ENCODE measurements around the gene RPA4. TPM values are rescaled to one million over a fixed set of nuclear protein-coding genes. Genes with fewer than 3 reads are reported as not detected.

Gene RPA4
- polyA plus RNA-seq (0.06 to 0.30 TPM (median 0.11 TPM) in 3 replicates), polyA minus RNA-seq (1.8 to 3.5 TPM in 2 of 3 replicates, not detected in the other)
- polyA plus RNA-seq (2011; ENCODE audit: low read depth) = 0.45 TPM
- polyA plus RNA-seq (2011; cell fraction: cytosol; rRNA removed) = 0.15 TPM in 1 of 2 replicates, not detected in the other
- polyA plus RNA-seq (2011; cell fraction: nucleus; rRNA removed) = 0.85 and 1.2 TPM in 2 replicates
- polyA plus RNA-seq (2012; ENCODE audit: low replicate concordance) = 0.30 TPM in 1 of 2 replicates, not detected in the other
- polyA minus RNA-seq (2011; cell fraction: cytosol; rRNA and poly(A)+ RNA removed) = not detected
- polyA minus RNA-seq (2011; cell fraction: nucleus; rRNA and poly(A)+ RNA removed) = 3.3 and 4.5 TPM in 2 replicates

DNA sequence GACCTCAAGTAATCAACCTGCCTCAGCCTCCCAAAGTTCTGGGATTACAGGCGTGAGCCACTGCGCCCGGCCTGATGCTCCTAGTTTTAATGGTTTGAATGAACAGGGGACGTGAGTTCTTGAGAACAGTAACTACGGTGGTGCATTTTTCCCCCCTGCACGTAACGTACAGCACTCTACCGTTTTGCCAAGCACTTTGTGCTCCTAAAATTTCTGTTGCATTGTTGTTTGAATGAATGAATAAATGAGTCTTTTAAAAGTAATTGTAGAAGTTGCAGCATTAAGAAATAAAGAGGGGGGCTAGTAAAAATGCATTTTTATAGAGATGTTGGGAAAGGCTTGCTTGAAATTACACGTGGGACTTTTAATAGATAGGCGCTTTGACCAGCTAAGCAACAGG lies at the start of gene RPA4:
RPA4 (plus strand) TSS at position 301 of the 400 bp plus-strand sequence. CDS start 403 bp downstream, outside the sequence.
- no peak within 1 kb of the TSS for H3K4me2 ChIP-seq (ENCODE audit: control insufficient read depth, extremely low read depth, insufficient read depth, low read depth, low read length)
- H4K20me1 ChIP-seq (ENCODE audit: control insufficient read depth, extremely low read depth, insufficient read depth, low read length) = no peaks in the 10 kb centered on the region
- H3K9me1 ChIP-seq (ENCODE audit: control insufficient read depth, extremely low read depth, insufficient read depth, low read length) = no peaks in the 10 kb centered on the region
- TF ChIP-seq CTCF (optimal IDR thresholded peaks at IDR 0.05 in 1 of 3, IDR thresholded peaks at IDR 0.05 in 1 of 3, conservative IDR thresholded peaks at IDR 0.05 in 1 of 3; ENCODE audit: extremely low read depth in 1 of 3, insufficient read depth in 2 of 3, low read length in 3 of 3) (no peak), EZH2 (IDR thresholded peaks at IDR 0.05; ENCODE audit: low read length) (no peak)
- dilution Hi-C loops (cut with MboI; ENCODE audit: extremely low pct_ligation_motif_present, low sequenced_read_pairs) = no loop called here
- H3K9me3 ChIP-seq (ENCODE audit: control insufficient read depth, low read depth, low read length) = no peaks in the 10 kb centered on the region
- no peak within 1 kb of the TSS for H3K4me3 ChIP-seq (ENCODE audit: control insufficient read depth in 2 of 3, extremely low read depth in 1 of 3, insufficient read depth in 2 of 3, low read depth in 1 of 3, low read length in 3 of 3)
- peaks cover 0 to 2% of the 10 kb centered on the region in 2 experiments for H3K36me3 ChIP-seq (ENCODE audit: control insufficient read depth in 2 of 2, extremely low read depth in 1 of 2, insufficient read depth in 2 of 2, low read length in 2 of 2)
- DNase-seq (ENCODE audit: low read depth, low spot score) = no peak
- H3K27me3 ChIP-seq (ENCODE audit: control insufficient read depth, extremely low read depth, insufficient read depth, low read length) = no peaks in the 10 kb centered on the region
- no peak within 1 kb of the TSS for H3K9ac ChIP-seq (ENCODE audit: control insufficient read depth, extremely low read depth, insufficient read depth, low read length)
- H2AFZ ChIP-seq (ENCODE audit: control insufficient read depth, low read length) = no peak within 1 kb of the TSS
- no peaks in the 10 kb centered on the region for H3K79me2 ChIP-seq (ENCODE audit: control insufficient read depth, insufficient read depth, low read length)
- H3K4me1 ChIP-seq (ENCODE audit: control insufficient read depth, extremely low read depth, insufficient read depth, low read length) = no peaks in the 10 kb centered on the region
- FAIRE-seq = no peak
- no peak within 1 kb of the TSS for H3K27ac ChIP-seq (ENCODE audit: control insufficient read depth, insufficient read depth, low read length)

GRCh38 chrX:96834137-96834536 lies 49.6 kb upstream of the RPA4 start:
- FAIRE-seq (no peak), DNase-seq (ENCODE audit: low read depth, low spot score) (no peak)
- no peaks in the 10 kb centered on the region for H3K27me3 ChIP-seq (ENCODE audit: control insufficient read depth, extremely low read depth, insufficient read depth, low read length)
- no peaks in the 10 kb centered on the region for H4K20me1 ChIP-seq (ENCODE audit: control insufficient read depth, extremely low read depth, insufficient read depth, low read length)
- H3K36me3 ChIP-seq (ENCODE audit: control insufficient read depth in 2 of 2, extremely low read depth in 1 of 2, insufficient read depth in 2 of 2, low read length in 2 of 2) = no peaks in the 10 kb centered on the region
- no peak overlapping the region for H3K27ac ChIP-seq (ENCODE audit: control insufficient read depth, insufficient read depth, low read length)
- H2AFZ ChIP-seq (ENCODE audit: control insufficient read depth, low read length) = no peak overlapping the region
- H3K9me3 ChIP-seq (ENCODE audit: control insufficient read depth, low read depth, low read length) = no peaks in the 10 kb centered on the region
- no peaks in the 10 kb centered on the region for H3K9me1 ChIP-seq (ENCODE audit: control insufficient read depth, extremely low read depth, insufficient read depth, low read length)
- dilution Hi-C loops (cut with MboI; ENCODE audit: extremely low pct_ligation_motif_present, low sequenced_read_pairs) = no loop called here
- H3K4me3 ChIP-seq (ENCODE audit: control insufficient read depth in 2 of 3, extremely low read depth in 1 of 3, insufficient read depth in 2 of 3, low read depth in 1 of 3, low read length in 3 of 3) = no peak overlapping the region
- no peak overlapping the region for H3K4me2 ChIP-seq (ENCODE audit: control insufficient read depth, extremely low read depth, insufficient read depth, low read depth, low read length)
- H3K79me2 ChIP-seq (ENCODE audit: control insufficient read depth, insufficient read depth, low read length) = no peaks in the 10 kb centered on the region
- peaks cover 5% of the 10 kb centered on the region for H3K4me1 ChIP-seq (ENCODE audit: control insufficient read depth, extremely low read depth, insufficient read depth, low read length)
- TF ChIP-seq CTCF (optimal IDR thresholded peaks at IDR 0.05 in 1 of 3, IDR thresholded peaks at IDR 0.05 in 1 of 3, conservative IDR thresholded peaks at IDR 0.05 in 1 of 3; ENCODE audit: extremely low read depth in 1 of 3, insufficient read depth in 2 of 3, low read length in 3 of 3) = no peak
- TF ChIP-seq EZH2 (IDR thresholded peaks at IDR 0.05; ENCODE audit: low read length) = no peak
- H3K9ac ChIP-seq (ENCODE audit: control insufficient read depth, extremely low read depth, insufficient read depth, low read length) = no peak overlapping the region

Measured in keratinocyte (primary cell).